Measurements from ENCODE around the gene CD40LG. TPM values are rescaled to one million over a fixed set of nuclear protein-coding genes. Genes with fewer than 3 reads are reported as not detected.

The CD40LG gene
- total RNA-seq (under 1 TPM in 4 of 6 donors, not detected in 2; 0.09 to 0.19 (median 0.11) TPM), polyA plus RNA-seq (not detected)

- H3K36me3 ChIP-seq, result no peaks in the 10 kb centered on the region
- ATAC-seq (no peak), DNase-seq (no peak), FAIRE-seq (no peak)
- no peak within 1 kb of the TSS for H3K27ac ChIP-seq
- H3K27me3 ChIP-seq, result peaks cover 0 to 17% (median 4%) of the 10 kb centered on the region in 4 donors
- H3K4me1 ChIP-seq, result no peaks in the 10 kb centered on the region
- no peak within 1 kb of the TSS for H3K4me3 ChIP-seq
- no peak for TF ChIP-seq CTCF (IDR thresholded peaks at IDR 0.05)
- WGBS, 2 donors, result 75 to 78% methylated on average over 10 of the region's 10 CpGs
- no peaks in the 10 kb centered on the region for H3K9me3 ChIP-seq
- intact Hi-C loops (cut with DNase I), result no loop called here
Observed at GRCh38 chrX:136647677-136648360, at the start of gene CD40LG. TSS of gene CD40LG (plus strand) at chrX:136648158. CDS start at chrX:136648249, 91 bp downstream.

- Histone ChIP-seq H3K9me3 (no peaks in the 10 kb centered on the region), H3K27ac (no peak overlapping the region), H3K4me3 (no peak overlapping the region), H3K4me1 (no peaks in the 10 kb centered on the region), H3K27me3 (peaks cover 0 to 12% (median 3%) of the 10 kb centered on the region in 4 donors), H3K36me3 (no peaks in the 10 kb centered on the region)
- no peak for FAIRE-seq
- DNase-seq, result no peak
- ATAC-seq, result no peak
- no peak for TF ChIP-seq CTCF (IDR thresholded peaks at IDR 0.05)
- intact Hi-C loops (cut with DNase I), result no loop called here
- WGBS, 2 donors, result 53 to 62% methylated on average over 8 of the region's 8 CpGs
Observed at GRCh38 chrX:136598631-136599030, 49.3 kb upstream of the CD40LG start.

GRCh38 chrX:136600059-136600458 is 47.9 kb upstream of the CD40LG start:
- WGBS, 2 donors, result 50 to 61% methylated on average over 1 of the region's 1 CpG
- intact Hi-C loops (cut with DNase I), result no loop called here

GRCh38 chrX:136607236-136607635 is 40.7 kb upstream of the CD40LG start:
- Histone ChIP-seq H3K9me3 (no peaks in the 10 kb centered on the region), H3K36me3 (no peaks in the 10 kb centered on the region), H3K4me1 (no peaks in the 10 kb centered on the region), H3K27me3 (peaks cover 0 to 20% (median 2%) of the 10 kb centered on the region in 4 donors), H3K4me3 (no peak overlapping the region), H3K27ac (no peak overlapping the region)
- ATAC-seq (no peak), FAIRE-seq (no peak), DNase-seq (no peak)
- 58 to 61% methylated on average over 3 of the region's 3 CpGs for WGBS, 2 donors
- TF ChIP-seq CTCF (IDR thresholded peaks at IDR 0.05), result no peak
- intact Hi-C loops (cut with DNase I), result no loop called here

More at GRCh38 chrX:136600059-136600458, 47.9 kb upstream of the CD40LG start:
- no peak overlapping the region for H3K27ac ChIP-seq
- TF ChIP-seq CTCF (IDR thresholded peaks at IDR 0.05), result no peak
- ATAC-seq, result no peak
- H3K4me1 ChIP-seq, result no peaks in the 10 kb centered on the region
- no peaks in the 10 kb centered on the region for H3K36me3 ChIP-seq
- no peaks in the 10 kb centered on the region for H3K9me3 ChIP-seq
- no peak for DNase-seq
- no peak overlapping the region for H3K4me3 ChIP-seq
- peaks cover 0 to 15% (median 3%) of the 10 kb centered on the region in 4 donors for H3K27me3 ChIP-seq
- FAIRE-seq, result peak; percentile 71

- H3K4me3 ChIP-seq, result no peak overlapping the region
- ATAC-seq (peak in 3 of 4 donors; percentile 35 to 57 (median 43)), DNase-seq (peak in 4 of 6 donors; percentile 14 to 55 (median 18)), FAIRE-seq (no peak)
- H3K27ac ChIP-seq, result no peak overlapping the region
- no peaks in the 10 kb centered on the region for H3K4me1 ChIP-seq
- no peaks in the 10 kb centered on the region for H3K9me3 ChIP-seq
- H3K36me3 ChIP-seq, result no peaks in the 10 kb centered on the region
- WGBS, 2 donors, result 31 to 48% methylated on average over 10 of the region's 10 CpGs
- TF ChIP-seq CTCF (IDR thresholded peaks at IDR 0.05), result no peak
- H3K27me3 ChIP-seq, result peaks cover 0 to 20% (median 2%) of the 10 kb centered on the region in 4 donors
- intact Hi-C loops (cut with DNase I), result no loop called here
Observed at GRCh38 chrX:136608295-136608933, 39.5 kb upstream of the CD40LG start.
